Midbrain (tissue), 1 donor: ENCODE measurements around the gene ADCK2.
"Not testable (repeated sequence)": the region's sequence is repeated elsewhere in the genome, so short reads cannot be mapped to it uniquely, and the experiment has no call there.

ENCODE experiments used
- DNase-seq: peaks from one replicate; lab custom pipeline; 2025; lab: John Stamatoyannopoulos, UW

Gene ADCK2, protein sequence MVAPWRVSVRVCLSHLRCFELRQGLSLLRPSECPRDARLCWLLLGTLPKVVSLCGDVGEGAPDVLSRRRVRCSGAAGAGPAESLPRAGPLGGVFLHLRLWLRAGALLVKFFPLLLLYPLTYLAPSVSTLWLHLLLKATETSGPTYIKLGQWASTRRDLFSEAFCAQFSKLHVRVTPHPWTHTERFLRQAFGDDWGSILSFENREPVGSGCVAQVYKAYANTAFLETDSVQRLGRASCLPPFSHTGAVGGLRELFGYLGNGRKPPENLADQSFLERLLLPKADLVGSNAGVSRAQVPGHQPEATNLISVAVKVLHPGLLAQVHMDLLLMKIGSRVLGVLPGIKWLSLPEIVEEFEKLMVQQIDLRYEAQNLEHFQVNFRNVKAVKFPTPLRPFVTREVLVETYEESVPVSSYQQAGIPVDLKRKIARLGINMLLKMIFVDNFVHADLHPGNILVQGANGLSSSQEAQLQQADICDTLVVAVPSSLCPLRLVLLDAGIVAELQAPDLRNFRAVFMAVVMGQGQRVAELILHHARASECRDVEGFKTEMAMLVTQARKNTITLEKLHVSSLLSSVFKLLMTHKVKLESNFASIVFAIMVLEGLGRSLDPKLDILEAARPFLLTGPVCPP

GRCh38 chr7:140672382-140673062, at the start of gene ADCK2:
ADCK2 (plus strand) TSS chr7:140672945; CDS start chr7:140673331, 386 bp downstream.
- peak; percentile 36 for DNase-seq

- DNase-seq: no peak
Observed at GRCh38 chr7:140623980-140624379, 48.8 kb upstream of the ADCK2 start.

DNA sequence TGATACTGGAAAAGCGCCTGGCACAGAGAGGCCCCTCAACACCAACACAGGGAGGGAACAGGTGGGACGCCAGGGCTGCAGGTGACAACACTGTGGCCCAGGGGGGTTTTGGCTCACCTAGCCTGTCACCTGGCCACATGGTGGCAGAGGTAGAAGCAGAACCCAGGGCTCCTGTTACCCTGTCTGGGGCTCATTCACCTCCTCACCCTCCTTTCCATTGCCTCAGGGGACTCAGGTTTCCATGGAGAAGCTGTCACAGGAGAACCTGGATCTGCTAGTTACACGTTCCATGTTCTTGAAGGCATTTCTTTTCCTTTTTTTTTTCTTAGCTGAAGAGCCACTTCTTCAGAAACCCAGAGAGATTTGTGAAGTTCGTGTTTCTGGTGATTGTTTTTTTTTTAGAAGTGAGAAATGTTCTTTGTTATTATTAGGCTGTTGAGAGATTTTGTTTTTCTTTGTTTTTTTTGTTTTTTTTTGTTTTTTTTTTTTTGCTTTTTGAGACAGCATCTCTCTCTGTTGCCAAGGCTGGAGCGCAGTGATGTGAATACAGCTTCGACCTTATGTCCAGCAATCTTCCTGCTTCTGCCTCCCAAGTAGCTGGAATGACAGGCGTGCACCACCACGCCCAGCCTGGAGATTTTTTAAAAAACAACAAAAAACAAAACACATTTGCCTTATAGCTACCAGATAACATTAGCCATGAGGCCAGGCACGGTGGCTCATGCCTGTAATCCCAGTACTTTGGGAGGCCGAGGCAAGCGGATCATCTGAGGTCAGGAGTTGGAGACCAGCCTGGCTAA, 48.2 kb upstream of the ADCK2 start:
- no peak for DNase-seq

- not testable (repeated sequence) for DNase-seq
Observed at GRCh38 chr7:140625192-140625558, 47.6 kb upstream of the ADCK2 start.

DNA sequence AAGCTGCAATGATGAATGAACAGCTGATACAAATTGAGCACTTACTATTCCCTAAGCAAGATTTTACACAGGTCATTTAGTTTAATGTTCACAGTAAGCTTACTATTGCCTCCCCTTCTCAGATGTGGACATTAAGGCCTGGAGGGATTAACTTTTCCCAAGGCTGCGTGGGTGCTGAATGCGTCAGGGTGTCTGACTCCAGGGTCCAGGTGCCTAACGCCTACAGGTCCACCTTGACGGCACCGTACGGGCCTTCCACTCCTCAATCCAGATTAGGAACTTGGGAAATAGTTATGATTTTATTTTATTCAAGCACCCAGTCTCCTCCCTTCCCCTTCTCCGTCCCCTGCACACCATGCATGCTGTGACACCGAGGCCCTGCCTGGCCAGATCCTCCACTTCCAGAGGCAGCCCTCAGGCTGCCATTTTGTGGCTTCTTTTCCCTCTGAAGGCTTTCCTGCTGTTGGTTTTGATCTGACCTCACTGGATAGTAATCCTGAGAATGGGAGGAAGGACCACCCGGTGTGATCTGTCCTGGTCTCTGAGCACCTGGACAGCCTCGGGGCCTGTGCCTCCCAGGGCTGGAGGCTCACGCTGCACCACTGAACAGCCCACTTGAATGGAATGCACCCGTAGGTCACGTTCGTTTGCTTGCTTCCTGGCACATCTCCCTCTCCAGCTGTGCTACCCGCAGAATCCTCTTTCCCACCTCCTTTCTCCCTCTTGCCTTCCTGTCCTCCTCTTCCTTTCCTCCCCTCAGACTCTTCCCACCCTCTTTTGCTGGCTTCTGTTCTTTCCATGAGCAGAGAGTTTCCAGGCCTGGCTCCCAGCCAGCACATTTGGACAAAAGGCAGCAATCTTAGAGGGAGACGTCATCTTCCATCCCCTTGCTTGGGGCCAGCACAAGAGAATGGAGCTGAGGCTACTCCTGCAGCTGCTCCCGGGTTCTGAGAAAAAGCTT, 46.6 kb upstream of the ADCK2 start:
- peak; percentile 40 for DNase-seq

- no peak for DNase-seq
Observed at GRCh38 chr7:140631021-140631420, 41.7 kb upstream of the ADCK2 start.

GRCh38 chr7:140631602-140632001, 41.1 kb upstream of the ADCK2 start:
- DNase-seq: no peak

- DNase-seq: no peak
Observed at GRCh38 chr7:140635345-140635744, 37.4 kb upstream of the ADCK2 start.

DNA sequence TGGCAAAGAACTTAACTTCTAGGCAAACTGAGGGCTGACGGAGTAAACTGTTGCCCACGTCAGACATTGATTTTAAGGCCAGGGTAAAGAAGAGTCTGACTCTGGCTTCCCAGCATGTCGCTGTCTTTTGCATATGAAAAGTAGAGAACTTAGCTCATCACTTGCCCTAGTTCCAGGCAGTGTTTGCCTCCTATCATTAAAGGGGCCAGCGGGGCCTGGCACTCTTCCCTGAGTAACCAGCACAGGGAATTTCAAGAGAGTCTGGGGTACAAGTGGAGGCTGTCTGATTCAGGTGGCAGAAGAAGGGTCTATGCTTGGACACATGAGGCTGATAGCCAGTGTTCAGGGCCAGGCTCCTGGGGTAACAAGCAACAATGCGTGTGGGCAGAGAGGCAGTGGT, 36.9 kb upstream of the ADCK2 start:
- no peak for DNase-seq

- DNase-seq: no peak
Observed at GRCh38 chr7:140637400-140637799, 35.3 kb upstream of the ADCK2 start.

DNA sequence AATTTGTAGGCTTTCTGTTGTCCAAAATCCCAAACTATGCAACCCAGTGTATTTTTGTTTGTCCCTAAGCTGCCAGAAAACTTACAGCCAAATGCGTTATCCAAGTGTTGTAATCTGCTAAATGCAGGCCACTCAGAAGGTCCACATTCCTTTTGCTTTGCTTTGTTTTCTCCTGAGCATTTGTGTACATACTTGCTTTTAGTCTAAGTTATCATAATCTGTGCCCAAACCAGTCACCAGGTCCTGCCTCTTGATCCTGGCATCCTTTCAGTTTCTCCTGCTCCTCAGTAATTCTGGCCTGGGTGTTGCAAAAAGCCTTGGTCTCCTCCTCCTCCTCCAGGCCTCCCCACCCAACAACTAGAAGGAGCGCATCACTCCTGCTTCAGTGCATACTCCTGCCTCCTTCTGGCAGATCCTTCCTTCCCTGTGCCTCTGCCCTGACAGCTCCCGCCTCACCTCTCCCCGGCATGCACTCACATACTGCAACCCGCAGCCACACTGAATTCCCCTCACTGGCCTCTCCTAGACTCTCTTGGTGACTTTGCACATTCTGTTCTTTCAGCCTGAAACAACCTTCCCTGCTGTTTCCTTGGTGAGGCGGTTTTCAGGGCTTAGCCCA, 34.5 kb upstream of the ADCK2 start:
- no peak for DNase-seq

DNA sequence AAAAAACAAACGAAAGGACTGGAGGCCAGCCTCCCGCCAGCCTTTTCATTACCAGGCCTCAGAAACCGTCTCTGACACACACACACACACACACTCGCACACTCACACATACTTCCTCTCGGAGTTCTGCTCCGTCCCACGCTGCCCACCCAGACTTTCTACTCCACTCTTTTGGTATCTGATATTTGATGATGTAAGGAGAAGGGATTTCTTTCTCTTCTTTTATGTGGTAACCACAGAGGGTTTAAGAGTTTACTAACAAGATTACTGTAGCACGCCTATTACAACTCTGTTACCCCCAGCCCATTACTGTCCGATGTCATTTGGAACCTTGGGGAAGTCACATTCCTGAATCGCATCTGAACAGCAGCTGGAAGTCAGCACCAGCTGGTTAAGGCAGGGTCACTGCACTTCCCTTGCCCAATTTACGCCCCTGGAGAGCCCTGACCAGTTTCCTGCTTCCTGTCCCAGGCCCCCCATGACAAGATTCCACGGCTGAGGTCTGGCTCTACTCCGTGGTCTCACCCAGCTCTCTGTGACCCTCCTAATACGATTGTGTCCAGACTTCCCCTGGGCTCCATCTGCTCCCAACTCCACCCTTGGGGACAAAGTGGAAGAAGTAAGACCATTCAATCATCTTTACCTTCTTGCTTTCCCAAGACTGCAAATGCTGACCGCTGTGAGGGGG, 33.2 kb upstream of the ADCK2 start:
- DNase-seq: no peak

DNA sequence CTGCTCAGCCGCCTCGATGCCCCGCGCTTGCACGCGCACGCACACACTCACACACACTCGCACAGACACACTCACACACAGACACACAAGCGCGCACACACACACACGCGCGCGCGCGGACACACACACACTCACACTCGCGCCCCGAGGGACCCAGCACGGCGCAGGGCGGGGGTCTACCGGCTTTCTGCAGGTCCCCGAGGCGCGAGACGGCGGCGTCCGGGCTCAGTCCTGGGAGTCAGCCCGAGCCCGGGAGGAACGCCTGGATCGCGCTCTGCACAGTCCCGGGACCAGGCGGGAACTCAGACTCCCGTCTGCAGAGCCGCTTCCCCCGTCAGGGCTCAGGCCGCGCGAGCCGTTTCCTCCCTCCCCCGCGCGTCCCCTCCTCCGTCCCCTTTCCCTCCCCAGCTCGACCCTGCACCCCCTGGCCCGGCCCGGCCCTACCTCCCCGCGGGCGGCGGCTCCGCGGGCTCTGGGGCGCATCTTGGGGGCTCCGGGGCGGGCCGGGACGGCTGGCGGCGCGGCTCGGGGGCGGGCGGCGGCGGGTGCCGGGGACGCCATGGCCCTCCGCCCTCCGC, 32.6 kb upstream of the ADCK2 start:
- peak; percentile 24 for DNase-seq

- peak; percentile 82 for DNase-seq
Observed at GRCh38 chr7:140640727-140641523, 31.8 kb upstream of the ADCK2 start, which contains the start of gene DENND2A. DENND2A (minus strand) TSS chr7:140640813; CDS start chr7:140602397, 38,416 bp downstream.

DNA sequence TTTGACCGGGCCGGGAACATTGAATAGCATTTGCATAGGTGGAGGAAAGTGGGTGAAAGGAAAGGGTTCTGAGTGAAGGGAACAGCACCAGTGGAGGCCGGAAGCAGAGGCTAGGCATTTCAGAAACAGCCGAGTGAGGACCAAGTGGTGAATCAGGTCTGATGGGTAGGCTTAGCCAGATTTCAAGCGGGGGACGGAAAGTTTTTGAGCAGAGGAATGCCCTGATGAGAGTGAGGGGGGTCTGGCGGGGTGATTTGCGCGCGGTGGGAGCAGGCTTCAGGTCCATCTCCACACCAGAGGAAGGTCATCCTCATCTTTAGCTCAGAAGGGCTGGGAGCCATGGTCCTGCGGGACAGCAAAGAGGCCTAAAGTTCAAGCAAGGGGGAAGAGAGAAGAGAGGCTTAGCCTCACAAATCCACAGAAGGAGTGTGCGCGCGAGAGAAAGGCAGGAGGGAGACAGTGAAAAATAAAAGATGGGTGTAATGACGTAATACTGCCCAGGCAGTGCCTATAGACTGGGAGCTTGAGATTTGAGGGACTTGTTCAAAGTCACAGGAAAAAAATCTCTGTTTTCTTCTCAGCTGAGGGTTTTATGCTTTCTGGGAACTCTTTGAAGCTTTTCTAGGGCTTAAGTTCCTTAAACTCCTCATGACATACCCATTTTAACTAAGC, 31.1 kb upstream of the ADCK2 start:
- DNase-seq: no peak

DNA sequence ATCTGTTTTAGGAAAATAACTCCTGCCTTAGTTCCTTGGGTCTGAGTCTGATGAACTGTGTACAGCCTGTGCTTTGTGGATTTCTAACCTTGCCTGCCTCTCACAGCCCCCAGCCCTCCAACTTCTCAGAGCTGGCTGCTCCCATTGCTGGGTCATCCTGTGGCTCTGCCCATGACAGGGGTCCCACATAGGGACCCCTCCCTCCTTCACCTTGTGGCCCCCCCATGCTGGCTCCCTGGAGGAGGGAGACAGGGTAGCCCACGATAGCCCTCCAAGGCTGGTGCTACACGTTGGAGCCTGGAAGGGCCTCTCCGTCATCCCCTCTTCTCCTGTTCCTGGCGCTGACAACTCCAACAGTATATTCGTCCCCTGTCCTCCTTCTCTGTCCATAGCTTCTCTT, 29.3 kb upstream of the ADCK2 start:
- DNase-seq: no peak

DNA sequence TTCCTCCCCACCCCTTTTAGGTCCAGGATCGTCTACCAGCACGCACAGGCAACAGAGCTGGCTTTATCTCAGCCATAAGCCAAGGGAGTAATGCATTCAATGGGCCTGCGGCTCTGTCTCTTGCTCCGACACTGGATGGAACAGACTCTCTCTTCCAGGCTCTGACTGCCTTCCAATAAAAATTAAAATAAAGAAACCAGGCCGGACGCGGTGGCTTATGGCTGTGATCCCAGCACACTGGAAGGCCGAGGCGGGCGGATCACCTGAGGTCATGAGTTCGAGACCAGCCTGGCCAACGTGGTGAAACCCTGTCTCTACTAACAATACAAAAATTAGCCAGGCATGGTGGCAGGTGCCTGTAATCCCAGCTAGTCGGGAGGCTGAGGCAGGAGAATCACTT, 28.0 kb upstream of the ADCK2 start:
- not testable (repeated sequence) for DNase-seq
